ENCODE results near the gene ARHGAP19.
"Not testable (repeated sequence)": the region's sequence is repeated elsewhere in the genome, so short reads cannot be mapped to it uniquely, and the experiment has no call there.

DNA sequence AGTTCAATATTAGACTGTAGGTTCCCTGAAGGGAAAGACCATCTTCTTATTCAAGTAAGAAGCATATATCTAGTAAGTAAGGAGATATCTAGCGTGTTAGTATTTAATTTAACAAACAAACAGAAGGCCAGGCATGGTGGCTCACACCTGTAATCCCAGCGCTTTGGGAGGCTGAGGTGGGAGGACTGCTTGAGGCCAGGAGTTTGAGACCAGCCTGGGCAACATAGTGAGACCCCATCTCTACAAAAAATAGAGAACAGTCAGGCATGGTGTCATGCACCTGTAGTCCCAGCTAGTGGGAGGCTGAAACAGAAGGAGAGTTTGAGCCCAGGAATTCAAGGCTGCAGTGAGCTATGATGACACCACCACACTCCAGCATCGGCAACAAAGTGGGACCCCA lies 27.3 kb downstream of the ARHGAP19 start:
- TF ChIP-seq, protein P1, sequence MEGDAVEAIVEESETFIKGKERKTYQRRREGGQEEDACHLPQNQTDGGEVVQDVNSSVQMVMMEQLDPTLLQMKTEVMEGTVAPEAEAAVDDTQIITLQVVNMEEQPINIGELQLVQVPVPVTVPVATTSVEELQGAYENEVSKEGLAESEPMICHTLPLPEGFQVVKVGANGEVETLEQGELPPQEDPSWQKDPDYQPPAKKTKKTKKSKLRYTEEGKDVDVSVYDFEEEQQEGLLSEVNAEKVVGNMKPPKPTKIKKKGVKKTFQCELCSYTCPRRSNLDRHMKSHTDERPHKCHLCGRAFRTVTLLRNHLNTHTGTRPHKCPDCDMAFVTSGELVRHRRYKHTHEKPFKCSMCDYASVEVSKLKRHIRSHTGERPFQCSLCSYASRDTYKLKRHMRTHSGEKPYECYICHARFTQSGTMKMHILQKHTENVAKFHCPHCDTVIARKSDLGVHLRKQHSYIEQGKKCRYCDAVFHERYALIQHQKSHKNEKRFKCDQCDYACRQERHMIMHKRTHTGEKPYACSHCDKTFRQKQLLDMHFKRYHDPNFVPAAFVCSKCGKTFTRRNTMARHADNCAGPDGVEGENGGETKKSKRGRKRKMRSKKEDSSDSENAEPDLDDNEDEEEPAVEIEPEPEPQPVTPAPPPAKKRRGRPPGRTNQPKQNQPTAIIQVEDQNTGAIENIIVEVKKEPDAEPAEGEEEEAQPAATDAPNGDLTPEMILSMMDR (IDR thresholded peaks at IDR 0.05; ENCODE audit: borderline replicate concordance, extremely low read depth, low read length, poor library complexity, severe bottlenecking) = not testable (repeated sequence)
- TF ChIP-seq EZH2 (IDR thresholded peaks at IDR 0.05; ENCODE audit: borderline replicate concordance, low read depth, low read length, severe bottlenecking) = not testable (repeated sequence)
